H9 (cell line): ENCODE results near the gene CDC14A. TPM values are rescaled to one million over a fixed set of nuclear protein-coding genes. Genes with fewer than 3 reads are reported as not detected.

Experiments
- DNase-seq: peaks from one replicate; pipeline ENCODE4 v3.0.0-alpha.2; 2017
- H2AFZ ChIP-seq: one replicate; pipeline ENCODE4 v1.6.1; 2013; ENCODE audit warnings: mild to moderate bottlenecking, low read length, control low read depth, moderate library complexity
- H2AK5ac ChIP-seq: 2 replicates; pipeline ENCODE4 v1.6.1; 2013; ENCODE audit warnings: low read length, control low read depth, mixed read lengths; ENCODE audit not compliant: insufficient read length
- H2BK120ac ChIP-seq: one replicate; pipeline ENCODE4 v1.6.1; 2013; ENCODE audit warnings: low read depth, mild to moderate bottlenecking, low read length, control low read depth, inconsistent platforms; ENCODE audit not compliant: poor library complexity, severe bottlenecking
- H2BK12ac ChIP-seq: 2 replicates; pipeline ENCODE4 v1.6.1; 2013; ENCODE audit warnings: low read length, control low read depth, mixed read lengths, low read depth; ENCODE audit not compliant: insufficient read length
- H2BK15ac ChIP-seq: 2 replicates; pipeline ENCODE4 v1.6.1; 2013; ENCODE audit warnings: low read depth, low read length, control low read depth
- H2BK20ac ChIP-seq: one replicate; pipeline ENCODE4 v1.6.1; 2013; ENCODE audit warnings: low read depth, mild to moderate bottlenecking, low read length, control low read depth, inconsistent platforms; ENCODE audit not compliant: poor library complexity, severe bottlenecking
- H2BK5ac ChIP-seq: 2 replicates; pipeline ENCODE4 v1.6.1; 2013; ENCODE audit warnings: low read length, control low read depth, mixed read lengths; ENCODE audit not compliant: insufficient read length
- H3K14ac ChIP-seq: 2 replicates; pipeline ENCODE4 v1.6.1; 2013; ENCODE audit warnings: low read length, control low read depth; ENCODE audit not compliant: insufficient read depth
- H3K18ac ChIP-seq: 2 replicates; pipeline ENCODE4 v1.6.1; 2013; ENCODE audit warnings: low read depth, mild to moderate bottlenecking, mixed read lengths, low read length, control low read depth; ENCODE audit not compliant: insufficient read length
- H3K23ac ChIP-seq: 2 replicates; pipeline ENCODE4 v1.6.1; 2013; ENCODE audit warnings: low read length, control low read depth, mixed read lengths, low read depth; ENCODE audit not compliant: insufficient read length
- H3K23me2 ChIP-seq: 2 replicates; pipeline ENCODE4 v1.6.1; 2013; ENCODE audit warnings: low read depth, mild to moderate bottlenecking, mixed read lengths, low read length, control low read depth; ENCODE audit not compliant: insufficient read length, poor library complexity, severe bottlenecking
- H3K27ac ChIP-seq: 2 replicates; pipeline ENCODE4 v1.5.1; 2013; ENCODE audit warnings: low read length, control low read depth, mixed read lengths, low read depth; ENCODE audit not compliant: insufficient read length
- H3K27me3 ChIP-seq: 2 replicates; pipeline ENCODE4 v1.6.1; 2013; ENCODE audit warnings: low read length, control low read depth, inconsistent platforms; ENCODE audit not compliant: insufficient read depth
- H3K4ac ChIP-seq: 2 replicates; pipeline ENCODE4 v1.6.1; 2013; ENCODE audit warnings: low read depth, mild to moderate bottlenecking, control low read depth, inconsistent platforms, low read length, moderate library complexity
- H3K4me1 ChIP-seq: 2 replicates; pipeline ENCODE4 v1.6.1; 2013; ENCODE audit warnings: low read length, control low read depth, inconsistent platforms; ENCODE audit not compliant: insufficient read depth
- H3K4me2 ChIP-seq: 2 replicates; pipeline ENCODE4 v1.6.1; 2013; ENCODE audit warnings: low read length, control low read depth, mixed read lengths; ENCODE audit not compliant: insufficient read length, insufficient read depth
- H3K56ac ChIP-seq: 2 replicates; pipeline ENCODE4 v1.6.1; 2013; ENCODE audit warnings: low read depth, mild to moderate bottlenecking, mixed read lengths, low read length, control low read depth; ENCODE audit not compliant: insufficient read length
- H3K79me1 ChIP-seq: 2 replicates; pipeline ENCODE4 v1.6.1; 2013; ENCODE audit warnings: low read depth, mild to moderate bottlenecking, moderate library complexity, low read length, control low read depth, inconsistent platforms; ENCODE audit not compliant: insufficient read depth, poor library complexity, severe bottlenecking
- H3K79me2 ChIP-seq: 2 replicates; pipeline ENCODE4 v1.6.1; 2013; ENCODE audit warnings: low read length, control low read depth, inconsistent platforms; ENCODE audit not compliant: insufficient read depth
- H3K9ac ChIP-seq: 2 replicates; pipeline ENCODE4 v1.6.1; 2013; ENCODE audit warnings: low read length, control low read depth, mixed read lengths; ENCODE audit not compliant: insufficient read length; ENCODE audit errors: extremely low read depth
- H3K9me3 ChIP-seq: one replicate; pipeline ENCODE4 v1.6.1; 2013; ENCODE audit warnings: low read depth, low read length, inconsistent platforms; ENCODE audit not compliant: control insufficient read depth
- H3T11ph ChIP-seq: one replicate; pipeline ENCODE4 v1.6.1; 2013; ENCODE audit warnings: mild to moderate bottlenecking, low read length, control low read depth, inconsistent platforms
- H4K20me1 ChIP-seq: one replicate; pipeline ENCODE4 v1.6.1; 2013; ENCODE audit not compliant: control insufficient read depth, insufficient read length, insufficient read depth
- H4K5ac ChIP-seq: 2 replicates; pipeline ENCODE4 v1.6.1; 2013; ENCODE audit warnings: low read depth, mild to moderate bottlenecking, mixed read lengths, low read length, control low read depth; ENCODE audit not compliant: insufficient read length
- H4K8ac ChIP-seq: replicated peaks from 2 replicates; pipeline ENCODE4 v1.6.1; 2013; ENCODE audit warnings: low read length, control low read depth, mixed read lengths, low read depth; ENCODE audit not compliant: insufficient read length
- H4K91ac ChIP-seq: 2 replicates; pipeline ENCODE4 v1.6.1; 2013; ENCODE audit warnings: low read depth, mild to moderate bottlenecking, moderate library complexity, mixed read lengths, low read length, control low read depth; ENCODE audit not compliant: insufficient read length
- H3K27ac Mint-ChIP-seq, 3 experiments: 2 replicates in 2 of 3; 3 replicates in 1 of 3; pipeline ENCODE4 v1.8.0; 2020 to 2021; ENCODE audit warnings: mixed read lengths in 3 of 3, mild to moderate bottlenecking in 1 of 3, moderate library complexity in 1 of 3
- H3K27me3 Mint-ChIP-seq: 2 replicates; pipeline ENCODE4 v1.8.0; 2021; ENCODE audit warnings: low read depth, mild to moderate bottlenecking, moderate library complexity, mixed read lengths
- H3K36me3 Mint-ChIP-seq, 3 experiments: 2 replicates in 2 of 3; 3 replicates in 1 of 3; pipeline ENCODE4 v1.8.0; 2020 to 2021; ENCODE audit warnings: low read depth in 3 of 3, mixed read lengths in 3 of 3; ENCODE audit not compliant: insufficient read depth in 1 of 3
- H3K4me1 Mint-ChIP-seq, 2 experiments: 2 replicates each; pipeline ENCODE4 v1.8.0; 2020; ENCODE audit warnings: mixed read lengths in 2 of 2
- H3K4me3 Mint-ChIP-seq, 2 experiments: 2 replicates in 1 of 2; 3 replicates in 1 of 2; pipeline ENCODE4 v1.8.0; 2020 to 2021; ENCODE audit warnings: mild to moderate bottlenecking in 2 of 2, mixed read lengths in 2 of 2, moderate library complexity in 1 of 2
- H3K9me3 Mint-ChIP-seq, 2 experiments: 2 replicates in 1 of 2; 3 replicates in 1 of 2; pipeline ENCODE4 v1.8.0; 2020; ENCODE audit warnings: mild to moderate bottlenecking in 2 of 2, mixed read lengths in 2 of 2, moderate library complexity in 1 of 2
- CTCF ChIP-seq: fragments of 200-600 bp; sonication (generic); conservative IDR thresholded peaks from 3 replicates; pipeline ENCODE4 v1.8.0; 2021; ENCODE audit warnings: antibody characterized with exemption, mild to moderate bottlenecking
- WGBS: extraction: QIAGEN DNeasy Blood & Tissue Kit; methylation state at CpG from one replicate; pipeline ENCODE4 v1.1.7; 2013; ENCODE audit warnings: missing lambda C conversion rate, low lambda C conversion rate, mixed read lengths; ENCODE audit not compliant: insufficient read length; ENCODE audit errors: extremely low coverage; 5-methylcytosine and 5-hydroxymethylcytosine counted together
- total RNA-seq: library from RNA; stranded (reverse); gene quantifications from 2 replicates; pipeline ENCODE4 v1.2.1, GENCODE V29; 2021

The CDC14A gene
- total RNA-seq, 1 experiment from 2014 or later, result 8.9 TPM

- Histone ChIP-seq H4K8ac (no peak overlapping the region), H3K23ac (no peak overlapping the region), H2BK120ac (no peak overlapping the region), H3K9ac (no peak overlapping the region), H2AK5ac (no peak overlapping the region), H3K27ac (no peak overlapping the region), H2BK20ac (no peak overlapping the region), H2BK5ac (no peak overlapping the region), H2AFZ (no peak overlapping the region), H4K91ac (no peak overlapping the region), H3K79me2 (no peaks in the 10 kb centered on the region), H3T11ph (no peak overlapping the region), H3K27me3 (no peaks in the 10 kb centered on the region; the same call in 1 of the 2 replicates), H3K4me2 (peak overlapping the region; percentile 46), H3K14ac (no peak overlapping the region), H3K4ac (no peak overlapping the region), H3K56ac (no peak overlapping the region), H3K4me1 (peaks cover 13% of the 10 kb centered on the region), H3K9me3 (no peaks in the 10 kb centered on the region), H3K18ac (no peak overlapping the region), H4K5ac (no peak overlapping the region), H3K23me2 (no peaks in the 10 kb centered on the region), H4K20me1 (no peaks in the 10 kb centered on the region), H2BK12ac (no peak overlapping the region), H2BK15ac (no peak overlapping the region), H3K79me1 (no peaks in the 10 kb centered on the region)
- Mint-ChIP-seq H3K9me3 (no peaks in the 10 kb centered on the region; a peak in 1 of 5 replicates), H3K27me3 (no peaks in the 10 kb centered on the region; the same call in 1 of the 2 replicates), H3K27ac (peak overlapping the region; percentile 74 to 96 (median 92)), H3K4me3 (peak overlapping the region; percentile 7 to 14; a peak in 2 of 5 replicates), H3K36me3 (peaks cover 2 to 16% (median 5%) of the 10 kb centered on the region in 3 experiments; a peak in 5 of 7 replicates), H3K4me1 (peaks cover 48 to 56% of the 10 kb centered on the region in 2 experiments)
- no peak for TF ChIP-seq CTCF
- DNase-seq, result peak; percentile 38
- no CpG with 5 or more reads among the region's 13 CpGs for WGBS
Measured at GRCh38 chr1:100462326-100463025, 110.2 kb downstream of the CDC14A start.
